Hypothalamus (tissue), 51 donors: ENCODE results near the gene ARID2.
A peak's percentile ranks its signal among the peaks of the same experiment; 100 is the strongest.

Experiments used
- DNase-seq, 51 donors: peaks; one replicate each; lab custom pipeline; 2025; lab: John Stamatoyannopoulos, UW

ARID2 gene

GRCh38 chr12:45762185-45763110 lies 32.9 kb downstream of the ARID2 start:
- DNase-seq = peak in 2 of 51 donors; percentile 5 to 35

GRCh38 chr12:45763381-45763780 lies 33.9 kb downstream of the ARID2 start:
- DNase-seq = no peak

- no peak for DNase-seq
Observed at GRCh38 chr12:45768194-45768593, 38.7 kb downstream of the ARID2 start.

GRCh38 chr12:45773747-45774146 lies 44.2 kb downstream of the ARID2 start:
- no peak for DNase-seq

GRCh38 chr12:45774508-45775162 lies 45.1 kb downstream of the ARID2 start:
- no peak for DNase-seq

- no peak for DNase-seq
Observed at GRCh38 chr12:45775465-45775864, 46.0 kb downstream of the ARID2 start.

- no peak for DNase-seq
Observed at GRCh38 chr12:45775964-45776363, 46.5 kb downstream of the ARID2 start.

GRCh38 chr12:45779936-45780335 lies 50.4 kb downstream of the ARID2 start:
- no peak for DNase-seq

GRCh38 chr12:45781080-45781479 lies 51.6 kb downstream of the ARID2 start:
- DNase-seq = no peak

GRCh38 chr12:45785315-45785714 lies 55.8 kb downstream of the ARID2 start:
- DNase-seq = no peak

- DNase-seq = no peak
Observed at GRCh38 chr12:45789025-45789424, 59.5 kb downstream of the ARID2 start.

- DNase-seq = no peak
Observed at GRCh38 chr12:45794422-45794821, 64.9 kb downstream of the ARID2 start.

- no peak for DNase-seq
Observed at GRCh38 chr12:45801625-45802024, 72.1 kb downstream of the ARID2 start.

GRCh38 chr12:45803111-45803510 lies 73.6 kb downstream of the ARID2 start:
- no peak for DNase-seq

- DNase-seq = no peak
Observed at GRCh38 chr12:45816652-45817051, 87.1 kb downstream of the ARID2 start.

GRCh38 chr12:45827974-45828373 lies 98.5 kb downstream of the ARID2 start:
- DNase-seq = no peak

- no peak for DNase-seq
Observed at GRCh38 chr12:45828402-45828801, 98.9 kb downstream of the ARID2 start.

GRCh38 chr12:45831590-45831989 lies 102.1 kb downstream of the ARID2 start:
- DNase-seq = no peak

GRCh38 chr12:45833401-45833800 lies 103.9 kb downstream of the ARID2 start:
- DNase-seq = no peak

GRCh38 chr12:45834809-45835208 lies 105.3 kb downstream of the ARID2 start:
- DNase-seq = no peak

- DNase-seq = no peak
Observed at GRCh38 chr12:45839917-45840316, 110.4 kb downstream of the ARID2 start.

- DNase-seq = no peak
Observed at GRCh38 chr12:45849289-45849688, 119.8 kb downstream of the ARID2 start.
